GM19452 (cell line): Measurements from ENCODE around the gene AGBL3.

Source experiments
- ATAC-seq: cut with Tn5 transposase; IDR thresholded peaks from one replicate; pipeline ENCODE4 v1.9.1; 2021; ENCODE audit not compliant: unreplicated experiment

Gene AGBL3

GRCh38 chr7:135183478-135183877 is 197.2 kb downstream of the AGBL3 start:
- ATAC-seq, result no peak

- ATAC-seq, result no peak
Measured at GRCh38 chr7:135184254-135184841, 198.0 kb downstream of the AGBL3 start.
